HepG2 (cell line): Measurements from ENCODE around the gene UNG. TPM values are rescaled to one million over a fixed set of nuclear protein-coding genes. Genes with fewer than 3 reads are reported as not detected.
A peak's percentile ranks its signal among the peaks of the same experiment; 100 is the strongest.

Experiments
- ARID2 ChIP-seq: sonication (generic); formaldehyde crosslinking; IDR thresholded peaks from 2 replicates; pipeline ENCODE4 v1.8.1; 2022; ENCODE audit warnings: mild to moderate bottlenecking, missing genetic modification reagents, borderline replicate concordance
- EEA1 ChIP-seq: sonication (generic); formaldehyde crosslinking; IDR thresholded peaks from 2 replicates; pipeline ENCODE4 v1.5.1; 2020; ENCODE audit warnings: mild to moderate bottlenecking, missing genetic modification reagents, borderline replicate concordance
- FOXK2 ChIP-seq: fragments of 450-650 bp; IDR thresholded peaks from 2 replicates; pipeline ENCODE4 v1.6.1; 2016
- KLF6 ChIP-seq: IDR thresholded peaks from 2 replicates; pipeline ENCODE4 v1.8.0; 2016; ENCODE audit warnings: missing biosample characterization, missing genetic modification reagents
- NFIC ChIP-seq: IDR thresholded peaks from 2 replicates; pipeline ENCODE4 v1.6.1; 2012; ENCODE audit warnings: mild to moderate bottlenecking, low read length, inconsistent platforms
- SMARCC2 ChIP-seq: fragments of 450-650 bp; IDR thresholded peaks from 2 replicates; pipeline ENCODE4 v1.6.1; 2017; ENCODE audit warnings: antibody characterized with exemption, mild to moderate bottlenecking
- SMYD3 ChIP-seq: sonication (generic); formaldehyde crosslinking; IDR thresholded peaks from 2 replicates; pipeline ENCODE4 v1.8.1; 2023; ENCODE audit warnings: mild to moderate bottlenecking, missing genetic modification reagents
- SRSF1 ChIP-seq: fragments of 200-400 bp; formaldehyde crosslinking; optimal IDR thresholded peaks from 2 replicates; pipeline ENCODE3; 2017; ENCODE audit warnings: mild to moderate bottlenecking, low read depth, low read length, moderate library complexity
- ZFP37 ChIP-seq: sonication (generic); formaldehyde crosslinking; IDR thresholded peaks from 2 replicates; pipeline ENCODE4 v1.4.0; 2020; ENCODE audit warnings: missing genetic modification reagents, borderline replicate concordance
- polyA plus RNA-seq, 8 experiments: library from polyadenylated mRNA; depleted of rRNA in 3 of 8; stranded (reverse) in 7 of 8; unstranded in 1 of 8; fragments of >200 nt; fragmentation: Illumina TruSeq in 4 of 8; extraction: Trizol in 4 of 8; gene quantifications; 2 replicates each; pipeline versions ENCODE4 v1.2.1 to v1.2.3, GENCODE V29; 2011 to 2016; ENCODE audit warnings: low read depth in 4 of 8, missing spikeins in 1 of 8, mixed read lengths in 1 of 8; ENCODE audit not compliant: insufficient read depth in 1 of 8
- total RNA-seq, 5 experiments: library from RNA; depleted of rRNA; stranded (reverse); fragments of >200 nt; fragmentation: Illumina TruSeq; extraction: Trizol; gene quantifications; 2 replicates each; pipeline ENCODE4 v1.2.3, GENCODE V29; 2016; ENCODE audit warnings: low read depth in 1 of 5
- TF ChIP-seq, protein P1 (sequence below): IDR thresholded peaks from 2 replicates; pipeline ENCODE4 v1.6.1; 2016; ENCODE audit warnings: low read depth, borderline replicate concordance
- TF ChIP-seq, protein P2 (sequence below): sonication (generic); formaldehyde crosslinking; IDR thresholded peaks from 2 replicates; pipeline ENCODE4 v1.8.0; 2022; ENCODE audit warnings: mild to moderate bottlenecking, missing genetic modification reagents; ENCODE audit not compliant: insufficient replicate concordance
- TF ChIP-seq, protein P3 (sequence below): sonication (generic); formaldehyde crosslinking; IDR thresholded peaks from 2 replicates; pipeline ENCODE4 v1.4.0; 2020; ENCODE audit warnings: mild to moderate bottlenecking, missing genetic modification reagents
- TF ChIP-seq, protein P4 (sequence below): sonication (generic); formaldehyde crosslinking; conservative IDR thresholded peaks from 2 replicates; pipeline ENCODE4 v1.8.0; 2022; ENCODE audit warnings: missing genetic modification reagents
- TF ChIP-seq, protein P5 (sequence below): sonication (generic); formaldehyde crosslinking; IDR thresholded peaks from 2 replicates; pipeline ENCODE4 v1.4.0; 2020; ENCODE audit warnings: missing genetic modification reagents, mild to moderate bottlenecking, borderline replicate concordance
- TF ChIP-seq, protein P6 (sequence below): sonication (generic); formaldehyde crosslinking; IDR thresholded peaks from 2 replicates; pipeline ENCODE4 v1.5.1; 2020; ENCODE audit warnings: mild to moderate bottlenecking, missing genetic modification reagents, moderate library complexity

Gene UNG
- total and polyA plus RNA-seq, 2 of the 13 experiments (the other 11 are each of a cell fraction or from before 2014, with no cell fraction given), result 23.3 to 114 TPM

DNA sequence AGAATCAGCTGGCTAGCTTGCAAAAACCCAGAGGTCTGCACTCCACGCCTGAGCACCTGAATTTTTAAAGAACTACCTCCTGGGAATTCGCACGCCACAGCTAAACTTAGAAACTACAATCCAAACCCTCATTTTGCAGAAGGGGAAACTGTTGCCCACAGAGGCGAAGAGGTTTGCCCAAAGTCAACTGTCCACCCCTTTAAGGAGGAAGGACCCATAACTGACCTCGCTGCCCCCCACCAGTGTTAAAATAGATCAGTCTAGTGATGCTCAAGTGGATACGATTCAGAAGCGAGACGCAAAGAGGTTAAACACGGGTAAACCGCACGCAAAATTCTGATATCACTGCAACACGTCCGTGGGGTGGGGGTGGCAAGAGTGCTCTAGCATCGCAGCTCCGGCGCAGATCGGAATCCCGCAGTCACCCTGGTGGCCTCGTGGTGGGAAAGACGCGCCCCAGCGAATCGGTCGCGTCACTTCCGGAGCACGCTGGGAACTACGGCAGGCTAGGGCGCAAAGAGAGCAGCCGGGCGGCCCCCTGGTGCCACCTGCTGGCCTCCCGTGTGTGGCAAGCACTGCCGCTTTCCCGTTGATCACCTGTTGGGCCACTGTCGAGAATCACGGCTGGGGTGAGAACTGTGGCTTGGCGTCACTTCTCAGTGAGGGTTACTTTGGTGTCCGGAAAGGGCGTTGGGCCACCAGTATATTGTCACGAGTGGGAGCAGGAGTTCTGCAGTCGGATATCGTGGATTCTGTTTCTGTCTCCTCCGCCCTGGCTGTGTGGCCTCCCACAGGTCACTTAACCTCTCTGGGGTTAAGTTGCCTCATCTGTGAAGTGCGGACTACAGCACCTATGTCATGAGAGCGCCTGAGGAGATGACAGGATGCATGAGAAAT, 4.1 kb upstream of the UNG start, which contains the start of gene ALKBH2 (continued):
- TF ChIP-seq, protein P1, sequence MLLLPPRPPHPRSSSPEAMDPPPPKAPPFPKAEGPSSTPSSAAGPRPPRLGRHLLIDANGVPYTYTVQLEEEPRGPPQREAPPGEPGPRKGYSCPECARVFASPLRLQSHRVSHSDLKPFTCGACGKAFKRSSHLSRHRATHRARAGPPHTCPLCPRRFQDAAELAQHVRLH (CRISPR knock-in tag), result peak; percentile 99
- no peak for TF ChIP-seq SMARCC2
- TF ChIP-seq SMYD3 (CRISPR knock-in tag), result peak; percentile 98
- no peak for TF ChIP-seq FOXK2
- peak; percentile 96; the same call in 1 of the 2 replicates for TF ChIP-seq KLF6 (CRISPR knock-in tag)
- TF ChIP-seq ZFP37, result peak; percentile 85; the same call in 1 of the 2 replicates
- TF ChIP-seq, protein P2, sequence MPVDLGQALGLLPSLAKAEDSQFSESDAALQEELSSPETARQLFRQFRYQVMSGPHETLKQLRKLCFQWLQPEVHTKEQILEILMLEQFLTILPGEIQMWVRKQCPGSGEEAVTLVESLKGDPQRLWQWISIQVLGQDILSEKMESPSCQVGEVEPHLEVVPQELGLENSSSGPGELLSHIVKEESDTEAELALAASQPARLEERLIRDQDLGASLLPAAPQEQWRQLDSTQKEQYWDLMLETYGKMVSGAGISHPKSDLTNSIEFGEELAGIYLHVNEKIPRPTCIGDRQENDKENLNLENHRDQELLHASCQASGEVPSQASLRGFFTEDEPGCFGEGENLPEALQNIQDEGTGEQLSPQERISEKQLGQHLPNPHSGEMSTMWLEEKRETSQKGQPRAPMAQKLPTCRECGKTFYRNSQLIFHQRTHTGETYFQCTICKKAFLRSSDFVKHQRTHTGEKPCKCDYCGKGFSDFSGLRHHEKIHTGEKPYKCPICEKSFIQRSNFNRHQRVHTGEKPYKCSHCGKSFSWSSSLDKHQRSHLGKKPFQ (CRISPR knock-in tag), result no peak
- TF ChIP-seq, protein P3, sequence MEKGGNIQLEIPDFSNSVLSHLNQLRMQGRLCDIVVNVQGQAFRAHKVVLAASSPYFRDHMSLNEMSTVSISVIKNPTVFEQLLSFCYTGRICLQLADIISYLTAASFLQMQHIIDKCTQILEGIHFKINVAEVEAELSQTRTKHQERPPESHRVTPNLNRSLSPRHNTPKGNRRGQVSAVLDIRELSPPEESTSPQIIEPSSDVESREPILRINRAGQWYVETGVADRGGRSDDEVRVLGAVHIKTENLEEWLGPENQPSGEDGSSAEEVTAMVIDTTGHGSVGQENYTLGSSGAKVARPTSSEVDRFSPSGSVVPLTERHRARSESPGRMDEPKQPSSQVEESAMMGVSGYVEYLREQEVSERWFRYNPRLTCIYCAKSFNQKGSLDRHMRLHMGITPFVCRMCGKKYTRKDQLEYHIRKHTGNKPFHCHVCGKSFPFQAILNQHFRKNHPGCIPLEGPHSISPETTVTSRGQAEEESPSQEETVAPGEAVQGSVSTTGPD (CRISPR knock-in tag), result no peak
- TF ChIP-seq ARID2 (CRISPR knock-in tag), result peak; percentile 92; the same call in 1 of the 2 replicates
- TF ChIP-seq, protein P4, sequence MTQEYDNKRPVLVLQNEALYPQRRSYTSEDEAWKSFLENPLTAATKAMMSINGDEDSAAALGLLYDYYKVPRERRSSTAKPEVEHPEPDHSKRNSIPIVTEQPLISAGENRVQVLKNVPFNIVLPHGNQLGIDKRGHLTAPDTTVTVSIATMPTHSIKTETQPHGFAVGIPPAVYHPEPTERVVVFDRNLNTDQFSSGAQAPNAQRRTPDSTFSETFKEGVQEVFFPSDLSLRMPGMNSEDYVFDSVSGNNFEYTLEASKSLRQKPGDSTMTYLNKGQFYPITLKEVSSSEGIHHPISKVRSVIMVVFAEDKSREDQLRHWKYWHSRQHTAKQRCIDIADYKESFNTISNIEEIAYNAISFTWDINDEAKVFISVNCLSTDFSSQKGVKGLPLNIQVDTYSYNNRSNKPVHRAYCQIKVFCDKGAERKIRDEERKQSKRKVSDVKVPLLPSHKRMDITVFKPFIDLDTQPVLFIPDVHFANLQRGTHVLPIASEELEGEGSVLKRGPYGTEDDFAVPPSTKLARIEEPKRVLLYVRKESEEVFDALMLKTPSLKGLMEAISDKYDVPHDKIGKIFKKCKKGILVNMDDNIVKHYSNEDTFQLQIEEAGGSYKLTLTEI (CRISPR knock-in tag), result no peak
- TF ChIP-seq, protein P5, sequence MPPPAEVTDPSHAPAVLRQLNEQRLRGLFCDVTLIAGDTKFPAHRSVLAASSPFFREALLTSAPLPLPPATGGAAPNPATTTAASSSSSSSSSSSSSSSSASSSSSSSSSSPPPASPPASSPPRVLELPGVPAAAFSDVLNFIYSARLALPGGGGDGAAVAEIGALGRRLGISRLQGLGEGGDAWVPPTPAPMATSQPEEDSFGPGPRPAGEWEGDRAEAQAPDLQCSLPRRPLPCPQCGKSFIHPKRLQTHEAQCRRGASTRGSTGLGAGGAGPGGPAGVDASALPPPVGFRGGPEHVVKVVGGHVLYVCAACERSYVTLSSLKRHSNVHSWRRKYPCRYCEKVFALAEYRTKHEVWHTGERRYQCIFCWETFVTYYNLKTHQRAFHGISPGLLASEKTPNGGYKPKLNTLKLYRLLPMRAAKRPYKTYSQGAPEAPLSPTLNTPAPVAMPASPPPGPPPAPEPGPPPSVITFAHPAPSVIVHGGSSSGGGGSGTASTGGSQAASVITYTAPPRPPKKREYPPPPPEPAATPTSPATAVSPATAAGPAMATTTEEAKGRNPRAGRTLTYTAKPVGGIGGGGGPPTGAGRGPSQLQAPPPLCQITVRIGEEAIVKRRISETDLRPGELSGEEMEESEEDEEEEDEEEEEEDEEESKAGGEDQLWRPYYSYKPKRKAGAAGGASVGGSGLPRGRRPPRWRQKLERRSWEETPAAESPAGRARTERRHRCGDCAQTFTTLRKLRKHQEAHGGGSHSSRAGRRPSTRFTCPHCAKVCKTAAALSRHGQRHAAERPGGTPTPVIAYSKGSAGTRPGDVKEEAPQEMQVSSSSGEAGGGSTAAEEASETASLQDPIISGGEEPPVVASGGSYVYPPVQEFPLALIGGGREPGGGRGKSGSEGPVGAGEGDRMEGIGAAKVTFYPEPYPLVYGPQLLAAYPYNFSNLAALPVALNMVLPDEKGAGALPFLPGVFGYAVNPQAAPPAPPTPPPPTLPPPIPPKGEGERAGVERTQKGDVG (CRISPR knock-in tag), result peak; percentile 87
- no peak; the same call in 1 of the 2 replicates for TF ChIP-seq NFIC
- peak; percentile 62 for TF ChIP-seq SRSF1
- TF ChIP-seq, protein P6, sequence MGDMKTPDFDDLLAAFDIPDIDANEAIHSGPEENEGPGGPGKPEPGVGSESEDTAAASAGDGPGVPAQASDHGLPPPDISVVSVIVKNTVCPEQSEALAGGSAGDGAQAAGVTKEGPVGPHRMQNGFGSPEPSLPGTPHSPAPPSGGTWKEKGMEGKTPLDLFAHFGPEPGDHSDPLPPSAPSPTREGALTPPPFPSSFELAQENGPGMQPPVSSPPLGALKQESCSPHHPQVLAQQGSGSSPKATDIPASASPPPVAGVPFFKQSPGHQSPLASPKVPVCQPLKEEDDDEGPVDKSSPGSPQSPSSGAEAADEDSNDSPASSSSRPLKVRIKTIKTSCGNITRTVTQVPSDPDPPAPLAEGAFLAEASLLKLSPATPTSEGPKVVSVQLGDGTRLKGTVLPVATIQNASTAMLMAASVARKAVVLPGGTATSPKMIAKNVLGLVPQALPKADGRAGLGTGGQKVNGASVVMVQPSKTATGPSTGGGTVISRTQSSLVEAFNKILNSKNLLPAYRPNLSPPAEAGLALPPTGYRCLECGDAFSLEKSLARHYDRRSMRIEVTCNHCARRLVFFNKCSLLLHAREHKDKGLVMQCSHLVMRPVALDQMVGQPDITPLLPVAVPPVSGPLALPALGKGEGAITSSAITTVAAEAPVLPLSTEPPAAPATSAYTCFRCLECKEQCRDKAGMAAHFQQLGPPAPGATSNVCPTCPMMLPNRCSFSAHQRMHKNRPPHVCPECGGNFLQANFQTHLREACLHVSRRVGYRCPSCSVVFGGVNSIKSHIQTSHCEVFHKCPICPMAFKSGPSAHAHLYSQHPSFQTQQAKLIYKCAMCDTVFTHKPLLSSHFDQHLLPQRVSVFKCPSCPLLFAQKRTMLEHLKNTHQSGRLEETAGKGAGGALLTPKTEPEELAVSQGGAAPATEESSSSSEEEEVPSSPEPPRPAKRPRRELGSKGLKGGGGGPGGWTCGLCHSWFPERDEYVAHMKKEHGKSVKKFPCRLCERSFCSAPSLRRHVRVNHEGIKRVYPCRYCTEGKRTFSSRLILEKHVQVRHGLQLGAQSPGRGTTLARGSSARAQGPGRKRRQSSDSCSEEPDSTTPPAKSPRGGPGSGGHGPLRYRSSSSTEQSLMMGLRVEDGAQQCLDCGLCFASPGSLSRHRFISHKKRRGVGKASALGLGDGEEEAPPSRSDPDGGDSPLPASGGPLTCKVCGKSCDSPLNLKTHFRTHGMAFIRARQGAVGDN, result peak; percentile 100
- TF ChIP-seq EEA1 (CRISPR knock-in tag), result peak; percentile 38; the same call in 1 of the 2 replicates
